ENCODE measurements around the gene TCF20.

DNA sequence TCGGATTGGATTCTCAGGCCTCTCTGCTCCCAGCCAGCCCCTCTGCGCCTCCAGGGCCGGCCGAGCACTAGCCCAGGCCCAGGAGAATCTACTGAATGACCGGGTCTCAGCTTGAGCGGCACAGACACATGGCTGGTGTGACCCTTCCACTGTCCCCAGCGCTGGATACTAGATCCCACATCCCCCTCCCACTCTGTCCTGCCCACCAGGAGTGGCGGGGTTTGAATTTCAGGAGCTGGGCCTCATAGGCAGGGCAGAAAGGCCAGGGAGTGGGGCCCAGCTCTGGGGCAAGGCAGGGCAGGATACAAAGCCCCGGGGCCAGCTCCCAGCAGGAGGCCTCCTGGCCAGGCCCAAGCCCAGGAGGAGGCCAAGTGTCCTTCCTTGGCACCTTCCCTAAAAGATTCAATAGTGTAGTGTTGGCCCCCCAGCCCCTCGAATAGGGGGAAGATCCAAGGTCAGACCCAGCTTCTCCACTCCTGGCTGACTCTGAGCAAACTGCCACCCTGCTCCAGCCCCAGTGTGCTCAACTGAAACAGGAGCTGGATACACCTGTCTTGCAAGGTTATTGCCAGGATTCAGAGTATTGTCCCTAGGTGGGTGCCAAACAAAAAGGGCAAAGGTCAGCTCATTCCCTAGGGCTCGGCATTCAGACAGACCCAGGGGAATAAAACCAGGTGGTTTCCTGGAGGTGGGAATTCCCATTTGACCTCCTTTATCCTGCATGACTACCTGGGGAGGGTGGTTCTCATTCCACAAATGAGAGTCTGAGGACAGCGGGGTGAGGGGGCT is 22.5 kb upstream of the TCF20 start:
- TF ChIP-seq, protein P1, sequence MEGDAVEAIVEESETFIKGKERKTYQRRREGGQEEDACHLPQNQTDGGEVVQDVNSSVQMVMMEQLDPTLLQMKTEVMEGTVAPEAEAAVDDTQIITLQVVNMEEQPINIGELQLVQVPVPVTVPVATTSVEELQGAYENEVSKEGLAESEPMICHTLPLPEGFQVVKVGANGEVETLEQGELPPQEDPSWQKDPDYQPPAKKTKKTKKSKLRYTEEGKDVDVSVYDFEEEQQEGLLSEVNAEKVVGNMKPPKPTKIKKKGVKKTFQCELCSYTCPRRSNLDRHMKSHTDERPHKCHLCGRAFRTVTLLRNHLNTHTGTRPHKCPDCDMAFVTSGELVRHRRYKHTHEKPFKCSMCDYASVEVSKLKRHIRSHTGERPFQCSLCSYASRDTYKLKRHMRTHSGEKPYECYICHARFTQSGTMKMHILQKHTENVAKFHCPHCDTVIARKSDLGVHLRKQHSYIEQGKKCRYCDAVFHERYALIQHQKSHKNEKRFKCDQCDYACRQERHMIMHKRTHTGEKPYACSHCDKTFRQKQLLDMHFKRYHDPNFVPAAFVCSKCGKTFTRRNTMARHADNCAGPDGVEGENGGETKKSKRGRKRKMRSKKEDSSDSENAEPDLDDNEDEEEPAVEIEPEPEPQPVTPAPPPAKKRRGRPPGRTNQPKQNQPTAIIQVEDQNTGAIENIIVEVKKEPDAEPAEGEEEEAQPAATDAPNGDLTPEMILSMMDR (IDR thresholded peaks at IDR 0.05): no peak
- TF ChIP-seq POLR2A (IDR thresholded peaks at IDR 0.05) (no peak), EP300 (IDR thresholded peaks at IDR 0.05) (no peak), POLR2AphosphoS5 (IDR thresholded peaks at IDR 0.05) (no peak)
